OCI-LY7 (cell line): Measurements from ENCODE around the gene XRCC4. TPM values are rescaled to one million over a fixed set of nuclear protein-coding genes. Genes with fewer than 3 reads are reported as not detected.

Experiments
- BruUV-seq: library from RNA; stranded (reverse); fragments of 400-500 nt; replicated peaks from 2 replicates; lab custom pipeline; 2021; lab: Mats Ljungman, UMichigan
- CTCF ChIA-PET: fragments of 300-600 bp; sonication (Branson Sonifier 250); formaldehyde crosslinking; loops from one replicate; lab custom pipeline; 2022; ENCODE audit warnings: antibody characterized with exemption; ENCODE audit not compliant: unreplicated experiment; lab: Charles Lee
- POLR2A ChIA-PET: fragments of 300-600 bp; sonication (Branson Sonifier 250); formaldehyde crosslinking; loops from one replicate; lab custom pipeline; 2022; ENCODE audit warnings: antibody characterized with exemption; lab: Charles Lee
- DNase-seq: peaks from one replicate; pipeline ENCODE4 v3.0.0-alpha.2; 2015; ENCODE audit warnings: low spot score
- H2AFZ ChIP-seq: fragments of 200-600 bp; sonication (generic), shearing (Covaris generic); 2 replicates; pipeline ENCODE4 v1.6.1; 2014; ENCODE audit warnings: mild to moderate bottlenecking, antibody characterized with exemption, low read length, moderate library complexity
- H3K27ac ChIP-seq: fragments of 200-600 bp; sonication (generic); 2 replicates; pipeline ENCODE4 v1.5.1; 2014; ENCODE audit warnings: mixed run types, low read depth, mild to moderate bottlenecking, moderate library complexity, low read length, inconsistent platforms; ENCODE audit not compliant: poor library complexity, severe bottlenecking
- H3K36me3 ChIP-seq: fragments of 200-600 bp; sonication (generic); 2 replicates; pipeline ENCODE4 v1.6.1; 2014; ENCODE audit warnings: mild to moderate bottlenecking, antibody characterized with exemption, low read length, moderate library complexity, mixed read lengths; ENCODE audit not compliant: insufficient read depth
- H3K4me1 ChIP-seq: fragments of 200-600 bp; sonication (generic); 2 replicates; pipeline ENCODE4 v1.5.1; 2014; ENCODE audit warnings: mild to moderate bottlenecking, low read length; ENCODE audit not compliant: insufficient read depth, poor library complexity, severe bottlenecking
- H3K4me2 ChIP-seq: fragments of 200-600 bp; sonication (generic); 2 replicates; pipeline ENCODE4 v1.6.1; 2014; ENCODE audit warnings: mild to moderate bottlenecking, low read length
- H3K4me3 ChIP-seq: fragments of 200-600 bp; sonication (generic); 2 replicates; pipeline ENCODE4 v1.5.1; 2014; ENCODE audit warnings: mild to moderate bottlenecking, low read depth, low read length; ENCODE audit not compliant: poor library complexity, severe bottlenecking
- H3K79me2 ChIP-seq: fragments of 200-600 bp; sonication (generic); 2 replicates; pipeline ENCODE4 v1.6.1; 2016; ENCODE audit warnings: low read depth, mild to moderate bottlenecking, low read length, moderate library complexity, mixed read lengths; ENCODE audit not compliant: insufficient read depth
- H3K9me2 ChIP-seq: fragments of 200-600 bp; sonication (generic); 2 replicates; pipeline ENCODE4 v1.6.1; 2016; ENCODE audit warnings: mild to moderate bottlenecking, low read length, mixed read lengths; ENCODE audit not compliant: insufficient read depth
- H3K9me3 ChIP-seq: fragments of 200-600 bp; sonication (generic); 2 replicates; pipeline ENCODE4 v1.6.1; 2014; ENCODE audit warnings: mild to moderate bottlenecking, mixed run types, low read length, mixed read lengths
- H4K20me1 ChIP-seq: fragments of 200-600 bp; sonication (generic); 2 replicates; pipeline ENCODE4 v1.6.1; 2014; ENCODE audit warnings: mild to moderate bottlenecking, antibody characterized with exemption, low read length, moderate library complexity, mixed read lengths; ENCODE audit not compliant: insufficient read depth
- CTCF ChIP-seq: fragments of 200-600 bp; sonication (generic); conservative IDR thresholded peaks from 2 replicates; pipeline ENCODE4 v1.5.1; 2014; ENCODE audit warnings: mild to moderate bottlenecking, antibody characterized with exemption, low read length, moderate library complexity, mixed read lengths
- EZH2phosphoT487 ChIP-seq: fragments of 200-600 bp; sonication (generic); IDR thresholded peaks from 2 replicates; pipeline ENCODE4 v1.6.1; 2018; ENCODE audit warnings: low read depth, borderline replicate concordance, mild to moderate bottlenecking, mixed run types, antibody characterized with exemption, low read length, moderate library complexity, mixed read lengths
- intact Hi-C: fragments of 100-400 bp; cut with micrococcal nuclease; formaldehyde crosslinking; loops from one replicate; pipeline ENCODE4 v1.10.0; 2022; ENCODE audit not compliant: unreplicated experiment
- total RNA-seq, 2 experiments: library from RNA; depleted of rRNA in 1 of 2; stranded (reverse); fragments of >200 nt in 1 of 2; shearing (Covaris generic) in 1 of 2; gene quantifications; 2 replicates each; pipeline ENCODE4 v1.2.3, GENCODE V29; 2014 to 2022

The XRCC4 gene
- total RNA-seq, 2 experiments from 2014 or later = 14.5 to 23.3 TPM

- ChIA-PET POLR2A (interaction anchor here (1.1 kb wide), 1 partner anchor 22 kb away, joined by 3 read pairs; no protein-coding TSS in a partner anchor), CTCF (interaction anchor here (0.5 kb wide), 1 partner anchor 616 kb away, joined by 5 read pairs; no protein-coding TSS in a partner anchor)
- intact Hi-C loops = no loop called here
- no peak for DNase-seq
- Histone ChIP-seq H3K4me2 (no peak overlapping the region), H3K9me3 (no peaks in the 10 kb centered on the region), H3K79me2 (no peaks in the 10 kb centered on the region), H3K27ac (no peak overlapping the region), H3K4me3 (no peak overlapping the region), H2AFZ (no peak overlapping the region), H4K20me1 (no peaks in the 10 kb centered on the region), H3K36me3 (no peaks in the 10 kb centered on the region), H3K9me2 (no peaks in the 10 kb centered on the region), H3K4me1 (no peaks in the 10 kb centered on the region)
- no peak for TF ChIP-seq EZH2phosphoT487
- no peak for TF ChIP-seq CTCF
- BruUV-seq = no TSS peak
Observed at GRCh38 chr5:83357621-83358231, 280.4 kb downstream of the XRCC4 start.

- H3K9me3 ChIP-seq = no peaks in the 10 kb centered on the region
- CTCF ChIA-PET = no interaction called here
- POLR2A ChIA-PET = no interaction called here
- no peak overlapping the region for H3K4me2 ChIP-seq
- H3K27ac ChIP-seq = no peak overlapping the region
- H3K9me2 ChIP-seq = no peaks in the 10 kb centered on the region
- no peaks in the 10 kb centered on the region for H3K4me1 ChIP-seq
- no peaks in the 10 kb centered on the region for H3K36me3 ChIP-seq
- no peak for TF ChIP-seq EZH2phosphoT487
- no peak for TF ChIP-seq CTCF
- no peak overlapping the region for H3K4me3 ChIP-seq
- no peak for DNase-seq
- no TSS peak for BruUV-seq
- no peaks in the 10 kb centered on the region for H3K79me2 ChIP-seq
- H4K20me1 ChIP-seq = no peaks in the 10 kb centered on the region
- H2AFZ ChIP-seq = no peak overlapping the region
- intact Hi-C loops = no loop called here
Observed at GRCh38 chr5:83360573-83360972, 283.2 kb downstream of the XRCC4 start.

GRCh38 chr5:83362526-83362925 lies 285.2 kb downstream of the XRCC4 start:
- no peaks in the 10 kb centered on the region for H3K36me3 ChIP-seq
- no TSS peak for BruUV-seq
- ChIA-PET CTCF (no interaction called here), POLR2A (no interaction called here)
- DNase-seq = no peak
- H3K9me2 ChIP-seq = no peaks in the 10 kb centered on the region
- TF ChIP-seq CTCF = no peak
- no peak for TF ChIP-seq EZH2phosphoT487
- H4K20me1 ChIP-seq = no peaks in the 10 kb centered on the region
- no peak overlapping the region for H3K4me3 ChIP-seq
- H3K4me1 ChIP-seq = no peaks in the 10 kb centered on the region
- intact Hi-C loops = no loop called here
- H3K9me3 ChIP-seq = no peaks in the 10 kb centered on the region
- H3K27ac ChIP-seq = no peak overlapping the region
- no peaks in the 10 kb centered on the region for H3K79me2 ChIP-seq
- H3K4me2 ChIP-seq = no peak overlapping the region
- H2AFZ ChIP-seq = no peak overlapping the region
